ENCODE data around the gene FAM227B.

DNA sequence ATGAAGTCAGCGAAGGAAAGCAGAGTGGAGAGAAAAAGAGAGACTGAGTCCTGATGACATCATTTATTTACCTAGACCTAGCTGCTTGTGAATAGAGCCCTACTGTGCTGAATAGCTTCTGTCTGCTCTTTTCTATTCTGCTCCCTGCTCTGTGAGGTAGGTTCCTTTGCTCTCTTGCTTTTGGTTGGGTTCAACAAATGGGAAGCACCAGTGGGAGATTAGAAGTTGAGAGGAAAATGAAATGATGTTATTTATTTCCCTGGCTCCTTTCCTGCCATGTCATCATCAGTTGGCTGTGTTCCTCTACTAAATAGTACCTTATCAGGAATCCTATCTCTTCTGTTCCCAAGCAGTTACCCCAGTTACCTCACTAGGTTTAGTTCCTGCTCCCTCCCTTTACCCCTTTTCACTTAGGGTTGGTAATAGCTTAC lies 23.8 kb upstream of the FAM227B start:
- no peak for TF ChIP-seq EZH2phosphoT487 (IDR thresholded peaks at IDR 0.05)
- TF ChIP-seq, protein P1, sequence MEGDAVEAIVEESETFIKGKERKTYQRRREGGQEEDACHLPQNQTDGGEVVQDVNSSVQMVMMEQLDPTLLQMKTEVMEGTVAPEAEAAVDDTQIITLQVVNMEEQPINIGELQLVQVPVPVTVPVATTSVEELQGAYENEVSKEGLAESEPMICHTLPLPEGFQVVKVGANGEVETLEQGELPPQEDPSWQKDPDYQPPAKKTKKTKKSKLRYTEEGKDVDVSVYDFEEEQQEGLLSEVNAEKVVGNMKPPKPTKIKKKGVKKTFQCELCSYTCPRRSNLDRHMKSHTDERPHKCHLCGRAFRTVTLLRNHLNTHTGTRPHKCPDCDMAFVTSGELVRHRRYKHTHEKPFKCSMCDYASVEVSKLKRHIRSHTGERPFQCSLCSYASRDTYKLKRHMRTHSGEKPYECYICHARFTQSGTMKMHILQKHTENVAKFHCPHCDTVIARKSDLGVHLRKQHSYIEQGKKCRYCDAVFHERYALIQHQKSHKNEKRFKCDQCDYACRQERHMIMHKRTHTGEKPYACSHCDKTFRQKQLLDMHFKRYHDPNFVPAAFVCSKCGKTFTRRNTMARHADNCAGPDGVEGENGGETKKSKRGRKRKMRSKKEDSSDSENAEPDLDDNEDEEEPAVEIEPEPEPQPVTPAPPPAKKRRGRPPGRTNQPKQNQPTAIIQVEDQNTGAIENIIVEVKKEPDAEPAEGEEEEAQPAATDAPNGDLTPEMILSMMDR (IDR thresholded peaks at IDR 0.05): no peak
